Measurements from ENCODE around the gene CSRP3. TPM values are rescaled to one million over a fixed set of nuclear protein-coding genes. Genes with fewer than 3 reads are reported as not detected.

CSRP3 gene
- total and polyA plus RNA-seq, 7 donors: 0.66 to 1.2 (median 1.2) TPM; not detected in 4

GRCh38 chr11:19187833-19188258 is 13.9 kb downstream of the CSRP3 start:
- Histone ChIP-seq H3K9me3 (no peaks in the 10 kb centered on the region), H3K36me3 (no peaks in the 10 kb centered on the region), H3K27me3 (no peaks in the 10 kb centered on the region), H3K27ac (no peak overlapping the region), H3K4me1 (no peaks in the 10 kb centered on the region), H3K4me3 (no peak overlapping the region)
- DNase-seq: no peak
- TF ChIP-seq POLR2A (IDR thresholded peaks at IDR 0.05) (no peak), CTCF (IDR thresholded peaks at IDR 0.05) (no peak), EP300 (IDR thresholded peaks at IDR 0.05) (no peak)
- 92 to 94% methylated on average over 9 of the region's 9 CpGs for WGBS, 2 donors
- intact Hi-C loops (cut with DNase I): no loop called here

- H3K9me3 ChIP-seq: no peaks in the 10 kb centered on the region
- H3K4me1 ChIP-seq: no peaks in the 10 kb centered on the region
- WGBS, 2 donors: 81 to 82% methylated on average over 5 of the region's 5 CpGs
- H3K27me3 ChIP-seq: no peaks in the 10 kb centered on the region
- no peak overlapping the region for H3K27ac ChIP-seq
- intact Hi-C loops (cut with DNase I): no loop called here
- no peak for TF ChIP-seq EP300 (IDR thresholded peaks at IDR 0.05)
- TF ChIP-seq CTCF (IDR thresholded peaks at IDR 0.05): no peak
- no peak for TF ChIP-seq POLR2A (IDR thresholded peaks at IDR 0.05)
- no peak for TF ChIP-seq POLR2AphosphoS5 (IDR thresholded peaks at IDR 0.05)
- H3K36me3 ChIP-seq: no peaks in the 10 kb centered on the region
- no peak overlapping the region for H3K4me3 ChIP-seq
- no peak for DNase-seq
Observed at GRCh38 chr11:19187114-19187832, 14.5 kb downstream of the CSRP3 start.

GRCh38 chr11:19185516-19186052 is 16.2 kb downstream of the CSRP3 start:
- TF ChIP-seq POLR2A (IDR thresholded peaks at IDR 0.05): no peak
- no peak for TF ChIP-seq CTCF (IDR thresholded peaks at IDR 0.05)
- Histone ChIP-seq H3K4me3 (no peak overlapping the region), H3K4me1 (no peaks in the 10 kb centered on the region), H3K9me3 (no peaks in the 10 kb centered on the region), H3K27ac (no peak overlapping the region), H3K27me3 (no peaks in the 10 kb centered on the region), H3K36me3 (no peaks in the 10 kb centered on the region)
- WGBS, 2 donors: 72 to 77% methylated on average over 6 of the region's 6 CpGs
- intact Hi-C loops (cut with DNase I): no loop called here
- no peak for DNase-seq

GRCh38 chr11:19185036-19185435 is 16.7 kb downstream of the CSRP3 start:
- Histone ChIP-seq H3K4me1 (no peaks in the 10 kb centered on the region), H3K4me3 (no peak overlapping the region), H3K9me3 (no peaks in the 10 kb centered on the region), H3K27ac (no peak overlapping the region), H3K36me3 (no peaks in the 10 kb centered on the region), H3K27me3 (no peaks in the 10 kb centered on the region)
- no peak for DNase-seq
- intact Hi-C loops (cut with DNase I): no loop called here
- TF ChIP-seq EP300 (IDR thresholded peaks at IDR 0.05) (no peak), POLR2AphosphoS5 (IDR thresholded peaks at IDR 0.05) (no peak), CTCF (IDR thresholded peaks at IDR 0.05) (no peak), POLR2A (IDR thresholded peaks at IDR 0.05) (no peak)
- 77 to 86% methylated on average over 2 of the region's 2 CpGs for WGBS, 2 donors

GRCh38 chr11:19183646-19184045 is 18.1 kb downstream of the CSRP3 start:
- H3K4me3 ChIP-seq: no peak overlapping the region

More at GRCh38 chr11:19183646-19184045, 18.1 kb downstream of the CSRP3 start:
- TF ChIP-seq POLR2A (IDR thresholded peaks at IDR 0.05) (no peak), EP300 (IDR thresholded peaks at IDR 0.05) (no peak), POLR2AphosphoS5 (IDR thresholded peaks at IDR 0.05) (no peak), CTCF (IDR thresholded peaks at IDR 0.05) (no peak)
- Histone ChIP-seq H3K9me3 (no peaks in the 10 kb centered on the region), H3K27me3 (no peaks in the 10 kb centered on the region), H3K27ac (no peak overlapping the region), H3K4me1 (no peaks in the 10 kb centered on the region), H3K36me3 (no peaks in the 10 kb centered on the region)
- intact Hi-C loops (cut with DNase I): no loop called here
- no peak for DNase-seq
- 86 to 95% methylated on average over 7 of the region's 7 CpGs for WGBS, 2 donors

Measured in sigmoid colon (tissue), 7 donors.